GM12892 (cell line): ENCODE data around the gene GLIS1.
"Not testable (repeated sequence)": the region's sequence is repeated elsewhere in the genome, so short reads cannot be mapped to it uniquely, and the experiment has no call there.

Experiments used
- DNase-seq: peaks from one replicate; pipeline ENCODE4 v3.0.0; 2011; ENCODE audit not compliant: insufficient read length
- FAIRE-seq: peaks from 2 replicates; lab custom pipeline; 2011; peaks lifted over from hg19 to GRCh38; lab: Jason Lieb, UNC
- POLR2A ChIP-seq: IDR thresholded peaks from 2 replicates; pipeline ENCODE4 v1.6.1; 2011; ENCODE audit warnings: low read depth, low read length, control low read depth
- POLR2AphosphoS5 ChIP-seq: IDR thresholded peaks from 2 replicates; pipeline ENCODE4 v1.6.1; 2011; ENCODE audit warnings: low read depth, low read length, control low read depth
- TAF1 ChIP-seq: IDR thresholded peaks from 2 replicates; pipeline ENCODE4 v1.6.1; 2011; ENCODE audit warnings: low read depth, mild to moderate bottlenecking, control low read depth, low read length, borderline replicate concordance

Gene GLIS1

DNA sequence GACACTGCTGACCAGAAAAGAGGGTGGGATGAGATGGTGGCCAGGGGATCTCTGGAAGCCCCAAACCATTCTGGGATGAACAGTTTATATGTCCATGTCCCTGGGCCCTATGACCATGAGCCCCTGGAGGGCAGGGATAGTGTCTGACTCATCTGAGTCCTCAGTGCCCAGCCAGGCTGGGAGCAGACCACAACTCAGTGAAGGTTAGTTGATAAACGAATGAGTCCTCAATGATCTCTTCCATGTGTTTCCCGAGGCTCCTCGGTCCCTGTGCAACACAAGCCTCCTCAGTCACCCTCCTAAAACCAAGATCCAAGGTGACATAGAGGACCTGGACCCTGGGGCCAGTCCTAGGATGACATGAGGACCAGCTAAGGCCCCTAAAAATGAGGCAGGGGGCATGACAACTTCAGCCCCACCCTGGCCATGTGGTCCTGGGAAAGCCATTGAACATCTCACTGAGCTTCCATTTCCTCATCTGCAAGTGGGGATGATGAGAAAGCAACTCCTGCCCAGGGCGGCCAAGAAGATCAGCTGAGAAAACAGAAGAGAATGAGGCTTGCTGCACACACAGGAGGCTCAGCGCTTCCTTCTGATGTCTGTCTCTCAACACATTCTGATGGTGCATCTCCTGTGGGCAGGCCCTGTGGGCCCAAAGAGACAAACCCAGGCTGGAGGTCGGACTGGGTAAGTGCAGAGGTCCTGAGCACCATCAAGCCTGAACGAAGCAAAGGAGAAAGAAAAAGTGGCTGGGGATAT is 86.3 kb downstream of the GLIS1 start:
- no peak for FAIRE-seq
- TF ChIP-seq POLR2AphosphoS5 = no peak
- no peak for TF ChIP-seq POLR2A
- TF ChIP-seq TAF1 = no peak
- no peak for DNase-seq

DNA sequence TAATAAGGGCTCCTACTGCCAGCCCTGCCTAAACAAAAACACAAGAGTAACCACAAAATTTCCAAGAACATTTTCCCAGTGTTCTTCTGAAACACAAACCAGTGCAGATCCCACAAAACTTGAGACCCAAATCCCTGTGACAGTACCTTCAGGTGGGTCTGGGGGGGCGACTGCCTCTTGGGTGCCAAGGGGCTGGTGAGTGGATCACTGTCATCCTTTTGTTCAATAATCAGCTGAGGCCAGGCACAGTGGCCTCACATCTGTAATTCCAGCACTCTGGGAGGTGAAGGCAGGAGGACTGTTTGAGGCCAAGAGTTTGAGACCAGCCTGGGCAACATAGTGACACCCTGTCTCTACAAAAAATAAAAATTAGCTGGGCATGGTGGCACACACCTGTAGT is 87.6 kb downstream of the GLIS1 start:
- no peak for DNase-seq
- no peak for FAIRE-seq
- TF ChIP-seq POLR2AphosphoS5 (no peak), TAF1 (no peak), POLR2A (no peak)

DNA sequence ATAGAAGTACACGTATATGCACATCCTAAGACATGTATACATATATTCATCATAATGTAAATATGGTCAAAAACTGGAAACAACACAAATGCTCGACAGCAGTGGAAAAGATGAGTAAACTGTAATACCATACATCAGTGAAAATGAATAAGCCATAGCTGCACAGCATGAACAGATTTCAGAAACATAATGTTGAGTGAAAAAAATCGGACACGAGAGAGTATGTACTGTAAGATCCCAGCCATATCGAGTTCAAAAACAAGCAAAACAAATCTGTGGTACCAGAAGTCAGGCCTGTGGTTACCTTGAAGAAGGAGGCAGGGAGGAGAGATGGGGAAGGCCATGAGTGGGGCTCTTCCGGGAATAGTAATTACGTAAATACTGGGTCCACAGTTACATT is 90.4 kb downstream of the GLIS1 start:
- FAIRE-seq = no peak
- no peak for TF ChIP-seq TAF1
- no peak for TF ChIP-seq POLR2A
- no peak for TF ChIP-seq POLR2AphosphoS5
- no peak for DNase-seq

DNA sequence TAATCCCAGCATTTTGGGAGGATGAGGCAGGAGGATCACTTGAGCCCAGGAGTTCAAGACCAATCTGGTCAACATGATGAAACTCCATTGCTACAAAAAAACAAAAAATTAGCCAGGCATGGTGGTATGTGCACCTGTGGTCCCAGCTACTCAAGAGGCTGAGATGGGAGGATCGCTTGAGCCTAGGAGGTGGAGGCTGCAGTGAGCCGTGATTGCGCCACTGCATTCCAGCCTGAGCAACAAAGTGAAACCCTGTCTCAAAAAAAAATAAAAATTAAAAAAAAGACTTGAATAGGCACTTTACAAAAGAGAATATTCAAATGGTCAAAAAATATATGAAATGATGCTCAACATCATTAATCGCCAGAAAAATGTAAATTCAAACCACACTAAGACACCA is 91.0 kb downstream of the GLIS1 start:
- not testable (repeated sequence) for DNase-seq, FAIRE-seq

DNA sequence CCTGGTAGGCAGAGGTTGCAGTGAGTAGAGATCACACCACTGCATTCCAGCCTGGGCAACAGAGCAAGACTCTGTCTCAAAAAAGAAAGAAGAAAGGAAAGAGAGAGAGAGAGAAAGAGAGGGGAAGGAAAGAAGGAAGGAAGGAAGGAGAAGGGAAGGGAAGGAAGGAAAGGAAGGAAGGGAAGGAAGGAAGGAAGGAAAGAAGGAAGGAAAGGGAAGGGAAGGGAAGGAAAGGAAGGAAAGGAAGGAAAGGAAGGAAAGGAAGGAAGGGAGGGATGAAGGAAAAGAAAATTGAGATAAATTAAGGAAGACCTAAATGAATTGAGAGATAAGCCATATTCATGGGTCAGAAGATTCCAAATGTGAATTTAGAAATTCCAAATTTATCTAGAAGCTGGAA is 92.2 kb downstream of the GLIS1 start:
- FAIRE-seq (no peak), DNase-seq (no peak)
- no peak for TF ChIP-seq POLR2AphosphoS5
- no peak for TF ChIP-seq TAF1
- TF ChIP-seq POLR2A = no peak

DNA sequence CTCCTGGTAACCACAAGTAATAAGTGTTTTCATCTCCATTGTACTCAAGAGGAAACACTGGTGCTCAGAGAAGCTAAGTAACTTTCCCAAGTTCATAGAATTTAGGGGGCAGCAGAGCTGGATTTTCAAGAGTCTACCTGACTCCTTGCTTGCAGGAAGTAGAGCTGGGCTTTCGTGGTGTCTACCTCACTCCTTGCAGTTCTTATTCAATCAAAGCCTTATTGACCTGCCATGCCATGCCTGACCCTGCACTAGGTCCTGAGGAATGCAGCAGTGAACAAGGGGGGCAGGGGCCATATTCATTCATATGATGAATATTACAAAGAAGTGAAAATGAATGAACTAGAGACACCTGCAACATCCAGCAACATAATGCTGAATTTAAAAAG is 93.3 kb downstream of the GLIS1 start:
- FAIRE-seq = no peak

DNA sequence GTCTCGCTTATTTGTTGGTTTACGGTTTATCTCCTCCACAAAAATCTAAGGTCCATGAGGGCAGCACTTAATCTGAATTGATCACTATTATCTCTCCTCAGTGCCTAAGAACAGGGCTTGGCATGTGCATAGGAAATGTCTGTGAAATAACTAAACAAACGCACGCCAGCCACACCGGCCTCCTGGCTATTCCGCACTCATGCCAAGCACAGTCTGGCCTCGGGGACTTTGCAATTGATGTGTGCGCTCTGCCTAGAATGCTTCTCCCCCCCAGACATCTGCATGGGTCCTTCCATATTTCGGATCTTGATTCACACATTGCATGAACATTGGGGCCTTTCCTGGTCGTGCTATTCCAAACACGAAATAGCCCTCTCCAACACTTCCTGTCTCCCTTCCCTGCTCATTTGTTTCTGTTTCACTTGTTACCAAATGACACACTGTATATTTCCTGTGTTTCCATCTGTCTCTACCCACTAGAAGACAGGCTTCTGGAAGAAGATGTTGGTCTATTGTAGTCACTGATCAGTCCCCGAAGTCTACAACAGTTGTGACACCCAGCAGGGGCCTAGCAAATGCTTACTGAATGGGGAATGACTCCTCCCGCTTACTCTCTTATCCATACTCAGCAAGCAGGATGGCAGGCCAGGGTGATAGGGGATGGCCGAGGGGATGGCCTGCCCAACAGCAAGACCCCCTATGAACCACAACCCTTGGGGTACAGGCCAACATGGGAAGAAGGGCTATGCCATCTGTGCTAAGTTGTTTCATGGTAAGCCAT is 93.9 kb downstream of the GLIS1 start:
- no peak for FAIRE-seq
- no peak for DNase-seq
- no peak for TF ChIP-seq POLR2A
- TF ChIP-seq POLR2AphosphoS5 = no peak
- no peak for TF ChIP-seq TAF1

More for the DNA sequence above, 93.3 kb downstream of the GLIS1 start:
- no peak for DNase-seq
- TF ChIP-seq POLR2A = no peak
- no peak for TF ChIP-seq TAF1
- no peak for TF ChIP-seq POLR2AphosphoS5

DNA sequence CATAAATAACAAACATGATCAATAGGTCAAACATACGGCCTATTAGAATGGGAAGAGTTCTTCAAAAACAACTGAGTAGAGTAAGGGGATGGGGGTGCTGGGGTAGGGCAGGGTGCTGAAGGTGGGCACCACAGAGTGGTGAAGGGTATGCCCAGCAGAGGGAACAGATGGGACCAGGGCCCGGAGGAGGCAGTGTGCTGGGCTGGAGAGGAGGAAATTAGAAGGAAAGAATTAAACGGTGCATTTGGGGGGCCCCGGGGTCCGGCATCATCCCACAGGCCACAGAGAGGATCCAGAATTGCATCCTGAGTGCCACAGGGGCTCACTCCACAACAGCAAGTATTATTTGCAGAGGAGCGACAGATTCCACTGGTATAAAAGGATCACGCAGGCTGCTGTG is 94.5 kb downstream of the GLIS1 start:
- TF ChIP-seq POLR2A (no peak), TAF1 (no peak), POLR2AphosphoS5 (no peak)
- FAIRE-seq (no peak), DNase-seq (no peak)

DNA sequence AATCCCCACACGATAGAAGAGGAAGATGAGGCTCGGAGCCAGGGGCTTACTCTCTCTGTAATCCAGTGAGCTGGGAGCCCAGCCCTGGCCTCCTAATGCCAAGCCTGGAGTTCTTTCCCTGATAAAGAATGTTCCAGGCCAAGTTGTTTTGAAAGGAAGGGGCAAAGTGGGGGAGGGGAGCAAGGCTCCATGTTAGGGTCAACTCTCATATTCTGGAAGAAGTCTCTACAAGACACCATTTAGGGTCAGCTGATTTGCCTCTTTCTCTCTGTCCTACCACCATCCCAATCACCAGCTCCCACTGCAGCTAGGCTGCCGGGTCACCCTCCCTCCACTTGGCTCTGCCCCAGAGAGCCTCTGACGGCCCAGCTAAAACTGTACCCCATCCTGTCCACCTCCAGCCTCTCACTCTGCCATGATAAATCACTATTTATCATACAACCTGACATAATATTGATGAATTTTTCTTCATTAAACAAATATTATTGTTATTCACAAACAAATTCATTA is 95.0 kb downstream of the GLIS1 start:
- DNase-seq (no peak), FAIRE-seq (no peak)
- TF ChIP-seq POLR2AphosphoS5 (no peak), POLR2A (no peak), TAF1 (no peak)

DNA sequence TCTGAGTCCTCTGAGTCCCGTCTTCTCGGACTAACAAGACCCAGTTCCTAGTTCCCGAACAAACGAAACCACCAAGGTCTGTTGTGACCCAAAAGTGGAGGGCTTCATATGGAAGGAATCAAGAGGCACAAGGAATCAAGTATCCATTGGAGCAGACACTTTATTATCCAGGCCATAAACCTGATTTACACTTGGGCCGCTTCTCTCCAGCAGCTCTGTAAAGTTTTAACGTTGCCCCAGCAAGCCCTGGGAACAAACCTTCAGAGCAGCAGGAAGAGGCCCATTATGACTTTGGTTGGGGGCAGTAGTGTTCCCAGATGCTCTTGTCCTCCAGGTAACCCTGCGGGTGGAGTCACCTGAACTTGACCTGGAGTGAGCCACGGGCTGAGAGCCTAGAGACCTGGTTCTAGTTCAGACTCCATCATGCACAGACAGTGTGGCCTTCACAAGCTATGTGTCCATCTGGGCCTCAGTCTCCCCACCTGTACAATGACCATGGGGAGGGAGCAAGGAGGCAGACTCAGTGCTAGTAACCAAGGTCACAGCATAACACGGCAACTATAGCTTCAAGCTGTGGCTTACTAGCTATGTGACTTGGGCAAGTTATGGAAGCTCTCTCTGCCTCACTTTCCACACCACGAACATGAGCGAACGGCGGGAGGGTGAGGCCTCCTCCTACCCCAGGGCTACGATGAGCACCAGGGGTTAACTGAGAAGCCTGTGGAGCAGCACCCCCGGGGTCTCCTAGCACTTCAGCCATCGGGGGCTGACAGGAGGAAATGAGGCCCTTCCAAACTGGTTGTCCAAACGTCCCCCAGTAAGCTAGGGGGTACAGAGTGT is 95.7 kb downstream of the GLIS1 start:
- FAIRE-seq (no peak), DNase-seq (no peak)
- no peak for TF ChIP-seq POLR2AphosphoS5
- no peak for TF ChIP-seq TAF1
- no peak for TF ChIP-seq POLR2A

DNA sequence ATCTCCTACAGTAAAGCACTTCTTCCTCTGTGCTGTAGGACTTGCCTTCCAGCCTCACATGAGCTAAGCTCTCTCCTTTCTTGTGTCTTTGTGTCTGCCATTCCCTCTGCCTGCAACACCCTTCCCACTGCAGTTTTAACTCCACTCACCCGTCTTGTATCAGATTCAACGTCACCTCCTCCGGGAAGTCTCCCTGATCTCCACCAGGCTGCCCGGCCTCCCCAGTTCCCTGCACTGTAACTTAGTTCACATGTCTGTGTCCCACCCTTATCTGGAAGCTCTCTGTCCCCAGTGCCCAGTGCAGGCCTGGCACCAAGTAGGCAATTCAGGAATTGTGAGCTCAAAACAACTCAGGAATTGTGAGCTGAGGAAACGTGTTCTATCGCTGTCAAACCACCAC is 96.4 kb downstream of the GLIS1 start:
- FAIRE-seq (no peak), DNase-seq (no peak)
- TF ChIP-seq POLR2A = no peak

DNA sequence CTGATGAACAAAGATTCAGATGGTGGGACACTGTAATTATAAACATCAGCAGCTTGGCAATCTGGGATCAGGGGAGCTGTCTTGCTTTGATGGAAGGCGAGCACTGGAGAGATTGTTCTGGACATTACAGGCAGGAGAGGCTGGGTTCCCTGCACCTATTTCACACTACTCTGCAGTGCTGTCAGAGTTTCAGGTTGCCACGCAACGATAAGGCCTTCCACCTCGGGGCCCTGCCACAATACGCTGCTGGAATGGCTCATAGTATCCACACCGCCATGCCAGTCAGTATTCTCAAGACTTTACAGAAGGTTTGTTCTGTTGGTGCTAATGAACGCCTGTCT is 96.8 kb downstream of the GLIS1 start:
- FAIRE-seq (no peak), DNase-seq (no peak)
- TF ChIP-seq POLR2AphosphoS5 (no peak), POLR2A (no peak), TAF1 (no peak)
